Gastrocnemius medialis (tissue), 4 donors: ENCODE results near the gene SRGAP3.

ENCODE experiments used
- POLR2A ChIP-seq, 2 donors: fragments of 450-650 bp; IDR thresholded peaks; one replicate each; pipeline ENCODE4 v1.6.1; 2017; ENCODE audit warnings: antibody characterized with exemption in 2 of 2, mild to moderate bottlenecking in 2 of 2, moderate library complexity in 2 of 2
- TF ChIP-seq, protein P1 (sequence below), 5 experiments: fragments of 450-650 bp in 3 of 5; fragments of 200-600 bp in 2 of 5; sonication (generic) in 2 of 5; IDR thresholded peaks in 4 of 5; conservative IDR thresholded peaks in 1 of 5; 1 replicate in 4 of 5; 2 replicates in 1 of 5; pipeline ENCODE4 v1.5.1; 2016 to 2019; ENCODE audit warnings: antibody characterized with exemption in 5 of 5, mild to moderate bottlenecking in 3 of 5, moderate library complexity in 3 of 5

DNA sequence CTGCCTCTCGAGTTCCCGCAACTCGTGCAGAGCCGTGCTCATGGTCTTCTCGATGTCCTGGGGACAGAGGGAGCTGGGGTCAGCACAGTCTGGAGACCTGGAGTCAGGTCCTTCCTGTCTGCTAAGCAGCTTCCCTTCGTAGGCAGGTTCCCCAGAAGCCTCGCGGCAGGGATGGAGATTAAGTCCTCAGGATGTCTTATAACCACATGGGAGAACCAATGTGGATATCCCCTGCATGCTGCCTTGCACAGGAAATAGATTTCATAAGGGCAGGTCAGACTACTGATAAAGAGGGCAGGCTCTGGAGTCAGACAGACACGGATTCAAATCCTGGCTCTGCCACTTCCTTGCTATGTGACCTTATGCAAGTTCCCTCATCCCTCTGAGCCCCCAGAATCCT is 263.6 kb downstream of the SRGAP3 start:
- no peak for TF ChIP-seq POLR2A (IDR thresholded peaks at IDR 0.05)
- TF ChIP-seq, protein P1, sequence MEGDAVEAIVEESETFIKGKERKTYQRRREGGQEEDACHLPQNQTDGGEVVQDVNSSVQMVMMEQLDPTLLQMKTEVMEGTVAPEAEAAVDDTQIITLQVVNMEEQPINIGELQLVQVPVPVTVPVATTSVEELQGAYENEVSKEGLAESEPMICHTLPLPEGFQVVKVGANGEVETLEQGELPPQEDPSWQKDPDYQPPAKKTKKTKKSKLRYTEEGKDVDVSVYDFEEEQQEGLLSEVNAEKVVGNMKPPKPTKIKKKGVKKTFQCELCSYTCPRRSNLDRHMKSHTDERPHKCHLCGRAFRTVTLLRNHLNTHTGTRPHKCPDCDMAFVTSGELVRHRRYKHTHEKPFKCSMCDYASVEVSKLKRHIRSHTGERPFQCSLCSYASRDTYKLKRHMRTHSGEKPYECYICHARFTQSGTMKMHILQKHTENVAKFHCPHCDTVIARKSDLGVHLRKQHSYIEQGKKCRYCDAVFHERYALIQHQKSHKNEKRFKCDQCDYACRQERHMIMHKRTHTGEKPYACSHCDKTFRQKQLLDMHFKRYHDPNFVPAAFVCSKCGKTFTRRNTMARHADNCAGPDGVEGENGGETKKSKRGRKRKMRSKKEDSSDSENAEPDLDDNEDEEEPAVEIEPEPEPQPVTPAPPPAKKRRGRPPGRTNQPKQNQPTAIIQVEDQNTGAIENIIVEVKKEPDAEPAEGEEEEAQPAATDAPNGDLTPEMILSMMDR (IDR thresholded peaks at IDR 0.05 in 4 of 5, conservative IDR thresholded peaks at IDR 0.05 in 1 of 5), result no peak
